NCI-H1417 treated with DMSO at 0.1 percent for 48 hours (cell line): ENCODE measurements around the gene GRAP2.

Experiments used
- DNase-seq: peaks from one replicate; lab custom pipeline; 2025; lab: John Stamatoyannopoulos, UW

The GRAP2 gene

GRCh38 chr22:39994566-39995392, 93.9 kb downstream of the GRAP2 start, which contains the start of gene FAM83F:
TSS of gene FAM83F (plus strand) at chr22:39994954. CDS start at chr22:39995043, 89 bp downstream.
- no peak for DNase-seq

- no peak for DNase-seq
Observed at GRCh38 chr22:39995393-39996252, 94.7 kb downstream of the GRAP2 start.

GRCh38 chr22:39996732-39997131, 95.8 kb downstream of the GRAP2 start:
- no peak for DNase-seq

- DNase-seq = no peak
Observed at GRCh38 chr22:39997421-39997820, 96.5 kb downstream of the GRAP2 start.

GRCh38 chr22:39997939-39998726, 97.2 kb downstream of the GRAP2 start:
- DNase-seq = peak; percentile 76

GRCh38 chr22:39999144-39999757, 98.4 kb downstream of the GRAP2 start:
- DNase-seq = no peak

GRCh38 chr22:40000171-40000570, 99.3 kb downstream of the GRAP2 start:
- DNase-seq = no peak

GRCh38 chr22:40001106-40001505, 100.2 kb downstream of the GRAP2 start:
- DNase-seq = no peak

- DNase-seq = no peak
Observed at GRCh38 chr22:40001800-40002577, 101.1 kb downstream of the GRAP2 start.

GRCh38 chr22:40002935-40003715, 102.2 kb downstream of the GRAP2 start:
- no peak for DNase-seq

- DNase-seq = no peak
Observed at GRCh38 chr22:40004836-40005235, 104.0 kb downstream of the GRAP2 start.

- DNase-seq = no peak
Observed at GRCh38 chr22:40006641-40007040, 105.8 kb downstream of the GRAP2 start.

GRCh38 chr22:40007853-40008710, 107.2 kb downstream of the GRAP2 start:
- no peak for DNase-seq

- no peak for DNase-seq
Observed at GRCh38 chr22:40008726-40009291, 107.9 kb downstream of the GRAP2 start.

- no peak for DNase-seq
Observed at GRCh38 chr22:40009292-40009774, 108.4 kb downstream of the GRAP2 start.

- peak; percentile 37 for DNase-seq
Observed at GRCh38 chr22:40009951-40010671, 109.2 kb downstream of the GRAP2 start.

GRCh38 chr22:40010746-40011145, 109.9 kb downstream of the GRAP2 start:
- no peak for DNase-seq
